Measurements from ENCODE around the gene IGF2BP2. TPM values are rescaled to one million over a fixed set of nuclear protein-coding genes. Genes with fewer than 3 reads are reported as not detected.

Gene IGF2BP2
- total RNA-seq, 1 donor from 2014 or later = 118 TPM

DNA sequence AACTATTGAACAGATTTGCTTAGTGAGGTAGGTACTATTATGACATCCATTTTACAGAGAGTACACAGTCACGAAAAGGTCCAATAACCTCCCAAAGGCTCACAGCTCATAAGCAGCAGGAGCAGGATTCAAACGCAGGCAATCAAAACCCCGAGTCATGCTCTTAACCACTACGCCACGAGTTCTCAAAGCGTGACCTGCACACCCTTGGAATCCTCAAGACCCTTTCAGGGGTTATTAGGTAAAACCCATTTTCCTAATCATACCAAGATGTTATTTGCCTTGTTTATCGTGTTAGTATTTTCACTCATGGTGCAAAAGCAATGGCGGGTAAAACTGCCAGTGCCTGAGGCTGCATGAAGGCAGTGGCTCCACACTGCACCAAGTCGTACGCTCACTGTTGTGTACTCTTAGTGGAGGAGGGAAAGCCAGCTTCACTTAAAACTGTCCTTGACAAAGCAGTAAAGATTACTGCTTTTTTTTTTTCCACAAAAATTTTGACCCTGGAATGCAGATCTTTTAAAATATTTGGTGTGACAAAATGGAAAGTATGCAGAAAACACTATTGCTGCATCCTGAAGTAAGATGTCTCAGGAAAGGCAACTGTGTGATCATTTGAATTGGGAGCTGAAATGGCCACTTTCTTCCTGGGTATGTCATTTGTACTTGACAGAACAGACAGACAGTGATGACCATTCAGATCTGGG is 96.1 kb downstream of the IGF2BP2 start:
- Mint-ChIP-seq H3K27me3 (ENCODE audit: unreplicated experiment) (peaks cover 3% of the 10 kb centered on the region), H3K4me3 (ENCODE audit: unreplicated experiment) (no peak overlapping the region), H3K36me3 (ENCODE audit: unreplicated experiment) (peaks cover 4% of the 10 kb centered on the region), H3K27ac (ENCODE audit: unreplicated experiment) (no peak overlapping the region), H3K4me1 (ENCODE audit: low read depth, unreplicated experiment) (peaks cover 42% of the 10 kb centered on the region), H3K9me3 (ENCODE audit: unreplicated experiment) (peaks cover 2% of the 10 kb centered on the region)
- no peak for DNase-seq
- no peak for TF ChIP-seq CTCF (IDR thresholded peaks at IDR 0.05; ENCODE audit: partially characterized antibody, unreplicated experiment)

DNA sequence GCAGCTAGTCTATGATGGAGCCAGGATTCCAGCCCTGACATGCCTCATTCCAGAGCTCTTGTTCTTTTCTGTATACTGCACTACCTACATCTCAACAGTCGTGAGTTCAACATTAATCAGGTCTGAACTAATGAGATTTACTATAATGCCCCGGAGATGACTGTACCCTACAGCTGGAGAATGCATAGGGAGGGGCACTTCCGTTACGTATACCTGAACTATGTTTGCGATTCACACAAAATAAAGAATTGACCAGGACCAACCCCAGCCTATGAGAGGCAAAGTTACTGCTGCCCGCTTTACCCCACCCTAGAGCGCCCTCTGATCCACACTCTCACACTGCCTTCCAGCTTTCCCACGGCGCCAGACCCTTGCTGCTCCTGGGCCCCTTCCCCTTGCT is 97.0 kb downstream of the IGF2BP2 start:
- H3K27me3 Mint-ChIP-seq (ENCODE audit: unreplicated experiment) = peaks cover 3% of the 10 kb centered on the region
- no peak for TF ChIP-seq CTCF (IDR thresholded peaks at IDR 0.05; ENCODE audit: partially characterized antibody, unreplicated experiment)
- H3K36me3 Mint-ChIP-seq (ENCODE audit: unreplicated experiment) = peaks cover 7% of the 10 kb centered on the region
- peaks cover 3% of the 10 kb centered on the region for H3K9me3 Mint-ChIP-seq (ENCODE audit: unreplicated experiment)
- DNase-seq = no peak
- peaks cover 50% of the 10 kb centered on the region for H3K4me1 Mint-ChIP-seq (ENCODE audit: low read depth, unreplicated experiment)
- H3K27ac Mint-ChIP-seq (ENCODE audit: unreplicated experiment) = peak overlapping the region; percentile 8
- H3K4me3 Mint-ChIP-seq (ENCODE audit: unreplicated experiment) = no peak overlapping the region

- no peak overlapping the region for H3K4me3 Mint-ChIP-seq (ENCODE audit: unreplicated experiment)
- peaks cover 7% of the 10 kb centered on the region for H3K9me3 Mint-ChIP-seq (ENCODE audit: unreplicated experiment)
- peaks cover 52% of the 10 kb centered on the region for H3K4me1 Mint-ChIP-seq (ENCODE audit: low read depth, unreplicated experiment)
- DNase-seq = no peak
- peaks cover 3% of the 10 kb centered on the region for H3K27me3 Mint-ChIP-seq (ENCODE audit: unreplicated experiment)
- peaks cover 7% of the 10 kb centered on the region for H3K36me3 Mint-ChIP-seq (ENCODE audit: unreplicated experiment)
- H3K27ac Mint-ChIP-seq (ENCODE audit: unreplicated experiment) = no peak overlapping the region
- no peak for TF ChIP-seq CTCF (IDR thresholded peaks at IDR 0.05; ENCODE audit: partially characterized antibody, unreplicated experiment)
These were observed 98.4 kb downstream of the IGF2BP2 start for GRCh38 chr3:185726254-185726967.

GRCh38 chr3:185724761-185725160 is 100.1 kb downstream of the IGF2BP2 start:
- no peak for TF ChIP-seq CTCF (IDR thresholded peaks at IDR 0.05; ENCODE audit: partially characterized antibody, unreplicated experiment)
- peaks cover 3% of the 10 kb centered on the region for H3K27me3 Mint-ChIP-seq (ENCODE audit: unreplicated experiment)
- H3K4me1 Mint-ChIP-seq (ENCODE audit: low read depth, unreplicated experiment) = peaks cover 57% of the 10 kb centered on the region
- peak overlapping the region; percentile 85 for H3K27ac Mint-ChIP-seq (ENCODE audit: unreplicated experiment)
- peaks cover 7% of the 10 kb centered on the region for H3K36me3 Mint-ChIP-seq (ENCODE audit: unreplicated experiment)
- peak; percentile 53 for DNase-seq
- no peak overlapping the region for H3K4me3 Mint-ChIP-seq (ENCODE audit: unreplicated experiment)
- peaks cover 7% of the 10 kb centered on the region for H3K9me3 Mint-ChIP-seq (ENCODE audit: unreplicated experiment)

DNA sequence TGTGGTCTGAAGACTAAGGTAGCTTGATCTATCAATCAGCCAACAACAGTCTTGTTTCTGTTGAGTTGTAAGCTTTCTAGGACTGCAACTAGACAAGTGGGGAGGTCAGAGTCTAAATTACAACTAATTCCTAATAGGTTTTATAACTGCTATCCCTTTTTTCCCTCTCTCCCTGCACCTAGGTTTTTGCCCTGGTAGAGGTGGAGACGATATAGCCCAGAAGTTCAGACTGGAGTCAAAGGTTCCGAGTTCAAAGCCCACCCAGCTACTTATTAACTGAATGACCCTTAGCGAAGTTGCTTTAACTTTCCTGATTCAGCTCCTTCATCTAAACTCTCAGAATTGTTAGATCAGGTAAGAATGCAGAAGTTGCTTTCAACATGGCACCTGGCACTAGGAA is 100.6 kb downstream of the IGF2BP2 start:
- Mint-ChIP-seq H3K27me3 (ENCODE audit: unreplicated experiment) (peaks cover 3% of the 10 kb centered on the region), H3K36me3 (ENCODE audit: unreplicated experiment) (peaks cover 7% of the 10 kb centered on the region), H3K4me1 (ENCODE audit: low read depth, unreplicated experiment) (peaks cover 58% of the 10 kb centered on the region), H3K9me3 (ENCODE audit: unreplicated experiment) (peaks cover 7% of the 10 kb centered on the region), H3K4me3 (ENCODE audit: unreplicated experiment) (peak overlapping the region; percentile 27), H3K27ac (ENCODE audit: unreplicated experiment) (peak overlapping the region; percentile 85)
- no peak for DNase-seq
- no peak for TF ChIP-seq CTCF (IDR thresholded peaks at IDR 0.05; ENCODE audit: partially characterized antibody, unreplicated experiment)
